K562 (cell line): ENCODE measurements around the gene TEX101.

Experiments
- POLR2A ChIP-seq: fragments of 450-650 bp; conservative IDR thresholded peaks from 2 replicates; pipeline ENCODE4 v1.6.1; 2016
- ZNF146 ChIP-seq: IDR thresholded peaks from one replicate; pipeline ENCODE4 v1.6.1; 2018; ENCODE audit warnings: missing compliant biosample characterization; ENCODE audit not compliant: unreplicated experiment
- TF ChIP-seq, protein P1 (sequence below), 3 experiments: IDR thresholded peaks in 2 of 3; conservative IDR thresholded peaks in 1 of 3; 2 replicates each; pipeline ENCODE4 v1.5.1; 2011 to 2012; ENCODE audit warnings: low read length in 3 of 3, mild to moderate bottlenecking in 3 of 3, control low read depth in 2 of 3, improper control_type of control experiment in 1 of 3, inconsistent platforms in 1 of 3, low read depth in 1 of 3, mixed read lengths in 1 of 3, moderate library complexity in 1 of 3; ENCODE audit not compliant: insufficient read depth in 2 of 3

DNA sequence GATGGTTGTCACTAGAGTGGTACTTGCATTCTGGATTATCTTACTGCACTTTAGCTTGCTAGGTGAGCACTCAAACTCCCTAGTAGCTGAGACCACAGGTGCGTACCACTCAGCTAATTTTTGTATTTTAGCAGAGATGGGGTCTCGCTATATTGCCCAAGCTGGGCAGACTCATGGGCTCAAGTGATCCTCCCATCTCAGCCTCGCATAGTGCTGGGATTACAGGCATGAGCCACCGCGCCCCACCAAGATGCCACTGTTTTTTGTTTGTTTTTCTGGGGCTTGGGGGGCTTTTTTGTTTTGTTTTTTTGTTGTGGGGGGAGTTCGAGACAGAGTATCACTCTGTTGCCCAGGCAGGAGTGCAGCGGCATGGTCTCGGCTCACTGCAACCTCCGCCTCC is 33.0 kb downstream of the TEX101 start:
- TF ChIP-seq, protein P1, sequence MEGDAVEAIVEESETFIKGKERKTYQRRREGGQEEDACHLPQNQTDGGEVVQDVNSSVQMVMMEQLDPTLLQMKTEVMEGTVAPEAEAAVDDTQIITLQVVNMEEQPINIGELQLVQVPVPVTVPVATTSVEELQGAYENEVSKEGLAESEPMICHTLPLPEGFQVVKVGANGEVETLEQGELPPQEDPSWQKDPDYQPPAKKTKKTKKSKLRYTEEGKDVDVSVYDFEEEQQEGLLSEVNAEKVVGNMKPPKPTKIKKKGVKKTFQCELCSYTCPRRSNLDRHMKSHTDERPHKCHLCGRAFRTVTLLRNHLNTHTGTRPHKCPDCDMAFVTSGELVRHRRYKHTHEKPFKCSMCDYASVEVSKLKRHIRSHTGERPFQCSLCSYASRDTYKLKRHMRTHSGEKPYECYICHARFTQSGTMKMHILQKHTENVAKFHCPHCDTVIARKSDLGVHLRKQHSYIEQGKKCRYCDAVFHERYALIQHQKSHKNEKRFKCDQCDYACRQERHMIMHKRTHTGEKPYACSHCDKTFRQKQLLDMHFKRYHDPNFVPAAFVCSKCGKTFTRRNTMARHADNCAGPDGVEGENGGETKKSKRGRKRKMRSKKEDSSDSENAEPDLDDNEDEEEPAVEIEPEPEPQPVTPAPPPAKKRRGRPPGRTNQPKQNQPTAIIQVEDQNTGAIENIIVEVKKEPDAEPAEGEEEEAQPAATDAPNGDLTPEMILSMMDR (IDR thresholded peaks at IDR 0.05 in 2 of 3, conservative IDR thresholded peaks at IDR 0.05 in 1 of 3; ENCODE audit: insufficient read depth in 2 of 3, low read depth in 1 of 3, low read length in 3 of 3), result no peak
- TF ChIP-seq ZNF146 (CRISPR knock-in tag) (no peak), POLR2A (no peak)
